GM19395 (cell line): ENCODE measurements around the gene FBXL20.
"Not testable (repeated sequence)": the region's sequence is repeated elsewhere in the genome, so short reads cannot be mapped to it uniquely, and the experiment has no call there.

Experiments
- ATAC-seq: cut with Tn5 transposase; IDR thresholded peaks from one replicate; pipeline ENCODE4 v1.9.1; 2021; ENCODE audit warnings: mild to moderate bottlenecking, moderate library complexity; ENCODE audit not compliant: unreplicated experiment

Gene FBXL20

GRCh38 chr17:39391448-39391847, 10.0 kb downstream of the FBXL20 start:
- ATAC-seq, result no peak

- ATAC-seq, result no peak
Observed at GRCh38 chr17:39385040-39385439, 16.4 kb downstream of the FBXL20 start.

DNA sequence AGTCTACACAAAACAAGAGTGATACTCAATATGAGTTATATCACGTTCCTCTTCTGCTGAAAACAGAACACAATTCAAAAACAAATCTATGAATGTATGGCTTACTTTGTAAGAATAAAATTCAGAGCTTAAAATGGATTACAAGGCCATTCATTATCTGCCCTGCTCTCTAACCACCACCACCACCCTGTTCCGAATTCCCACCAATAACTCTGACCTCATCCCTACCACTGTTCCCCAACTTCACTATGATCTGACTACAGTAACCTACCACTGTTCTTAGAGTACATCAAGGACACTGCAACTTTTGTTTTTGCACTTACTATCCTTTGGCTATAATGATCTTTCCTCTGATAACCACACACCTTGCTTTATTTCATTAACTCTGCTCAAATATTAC, 21.3 kb downstream of the FBXL20 start:
- no peak for ATAC-seq

- ATAC-seq, result no peak
Observed at GRCh38 chr17:39376434-39376833, 25.0 kb downstream of the FBXL20 start.

DNA sequence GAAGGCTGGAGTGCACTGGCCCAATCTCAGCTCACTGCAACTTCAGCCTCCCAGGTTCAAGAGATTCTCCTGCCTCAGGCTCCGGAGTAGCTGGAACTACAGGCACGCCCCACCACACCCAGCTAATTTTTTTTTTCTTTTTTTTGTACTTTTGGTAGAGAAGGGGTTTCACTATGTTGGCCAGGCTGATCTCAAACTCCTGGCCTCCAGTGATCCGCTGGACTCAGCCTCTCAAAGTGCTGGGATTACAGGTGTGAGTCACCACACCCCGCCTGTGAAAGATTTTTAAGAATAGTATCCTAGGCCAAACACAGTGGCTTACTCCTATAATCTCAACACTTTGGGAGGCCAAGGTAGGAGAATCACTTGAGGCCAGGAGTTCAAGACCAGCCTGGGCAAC, 33.6 kb downstream of the FBXL20 start:
- ATAC-seq, result not testable (repeated sequence)

GRCh38 chr17:39365872-39366271, 35.6 kb downstream of the FBXL20 start:
- ATAC-seq, result no peak

- ATAC-seq, result no peak
Observed at GRCh38 chr17:39365242-39365641, 36.2 kb downstream of the FBXL20 start.

DNA sequence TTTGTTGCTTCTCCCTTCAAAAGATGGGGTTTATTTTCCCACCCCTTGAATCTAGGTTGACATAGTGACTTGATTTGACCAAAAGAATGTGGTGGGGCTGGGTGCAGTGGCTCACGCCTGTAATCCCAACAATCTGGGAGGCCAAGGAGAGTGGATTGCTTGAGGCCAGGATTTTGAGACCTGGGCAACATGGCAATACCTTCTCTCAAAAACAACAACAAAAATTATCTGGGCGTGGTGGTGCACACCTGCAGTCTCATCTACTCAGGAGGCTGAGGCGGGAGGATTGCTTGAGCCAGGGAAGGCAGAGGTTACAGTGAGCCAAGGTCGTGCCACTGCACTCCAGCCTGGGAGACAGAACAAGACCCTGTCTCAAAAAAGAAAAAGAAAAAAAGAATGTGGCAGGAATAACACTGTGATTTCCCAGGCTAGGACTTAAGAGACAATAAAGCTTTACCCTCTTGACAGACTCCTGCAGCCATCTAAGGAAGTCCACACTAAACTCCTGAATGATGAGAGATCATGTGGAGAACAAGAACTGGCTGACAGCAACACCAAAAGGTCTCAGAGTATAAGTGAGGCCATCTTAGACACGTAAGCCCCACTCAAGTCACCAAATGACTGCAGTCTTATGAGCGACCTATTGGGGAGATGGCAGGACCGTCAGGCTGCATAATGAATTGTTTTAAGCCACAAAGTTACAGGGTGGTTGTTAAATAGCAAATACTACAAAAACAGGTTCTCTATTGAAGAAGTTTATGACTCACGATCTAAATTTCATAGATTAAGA, 37.0 kb downstream of the FBXL20 start:
- ATAC-seq, result no peak

DNA sequence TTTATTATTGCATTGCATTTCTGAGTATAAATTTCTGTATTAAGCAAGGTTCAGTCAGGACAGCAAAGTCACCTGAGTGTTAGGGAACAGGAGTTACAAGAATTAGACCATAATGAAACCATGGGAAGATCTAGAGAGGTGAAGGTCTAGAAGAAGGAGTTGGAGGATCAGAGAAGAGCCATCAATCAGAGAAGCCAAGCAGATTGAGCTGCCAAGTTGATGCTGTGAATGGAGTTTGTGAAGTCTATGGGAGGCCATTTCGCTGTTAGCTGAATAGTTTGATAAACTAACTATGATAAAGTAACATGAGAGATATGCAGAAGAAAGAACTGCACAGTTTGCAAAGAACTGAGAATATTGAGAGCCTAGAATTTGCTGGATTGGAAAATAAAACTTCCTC, 40.4 kb downstream of the FBXL20 start:
- no peak for ATAC-seq

- ATAC-seq, result no peak
Observed at GRCh38 chr17:39360537-39360936, 40.9 kb downstream of the FBXL20 start.

DNA sequence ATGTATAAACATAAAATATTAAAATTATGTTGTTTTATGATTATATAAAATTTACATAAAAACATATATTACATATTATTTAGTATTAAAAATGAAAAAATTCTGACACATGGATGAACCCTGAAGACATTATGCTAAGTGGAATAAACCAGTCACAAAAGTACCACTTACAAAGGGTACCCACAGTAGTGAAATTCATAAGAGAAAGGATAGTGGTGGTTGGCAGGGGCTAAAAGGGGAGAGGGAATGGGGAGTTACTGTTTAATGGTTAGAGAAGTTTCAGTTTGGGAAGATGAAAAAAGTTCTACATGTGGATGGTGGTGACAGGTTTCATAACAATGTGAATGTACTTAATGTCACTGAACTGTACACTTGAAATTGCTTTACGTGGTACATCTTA, 41.4 kb downstream of the FBXL20 start:
- ATAC-seq, result no peak

- ATAC-seq, result no peak
Observed at GRCh38 chr17:39357986-39358385, 43.4 kb downstream of the FBXL20 start.

DNA sequence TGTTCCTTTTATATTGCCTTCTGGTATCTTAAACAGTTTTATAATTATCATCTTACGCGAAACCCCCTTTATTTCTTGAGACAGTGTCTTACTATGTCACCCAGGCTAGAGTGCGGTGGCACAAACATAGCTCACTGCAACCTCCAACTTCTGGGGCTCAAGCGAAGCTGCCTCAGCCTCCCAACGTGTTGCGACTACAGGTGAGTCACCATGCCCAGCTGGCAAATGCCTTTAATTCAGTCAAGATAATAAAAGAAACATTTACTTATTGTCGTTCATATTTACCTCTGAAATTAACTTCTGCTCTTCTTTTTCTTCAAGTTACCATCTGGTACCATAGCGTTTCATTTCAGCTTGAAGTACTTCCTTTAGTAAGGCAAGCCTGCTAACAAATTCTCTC, 43.9 kb downstream of the FBXL20 start:
- ATAC-seq, result no peak

DNA sequence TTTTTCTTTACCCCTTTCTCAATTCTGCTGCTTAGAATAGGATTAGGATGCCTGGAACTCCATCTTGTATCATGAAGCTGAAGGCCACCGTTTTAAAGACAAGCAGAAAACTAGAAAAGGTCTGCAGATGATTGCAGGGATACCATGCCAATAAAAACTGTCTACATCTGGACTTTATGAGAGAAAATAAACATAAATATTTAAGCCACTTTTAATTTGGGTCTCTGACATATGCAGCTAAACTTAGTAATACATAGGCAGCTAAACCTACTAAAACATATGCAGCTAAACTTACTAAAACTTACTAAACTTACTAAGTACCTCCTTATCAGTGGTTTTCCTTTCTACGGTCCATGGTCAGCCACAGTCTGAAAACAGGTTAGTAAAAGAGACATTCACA, 48.4 kb downstream of the FBXL20 start:
- no peak for ATAC-seq

DNA sequence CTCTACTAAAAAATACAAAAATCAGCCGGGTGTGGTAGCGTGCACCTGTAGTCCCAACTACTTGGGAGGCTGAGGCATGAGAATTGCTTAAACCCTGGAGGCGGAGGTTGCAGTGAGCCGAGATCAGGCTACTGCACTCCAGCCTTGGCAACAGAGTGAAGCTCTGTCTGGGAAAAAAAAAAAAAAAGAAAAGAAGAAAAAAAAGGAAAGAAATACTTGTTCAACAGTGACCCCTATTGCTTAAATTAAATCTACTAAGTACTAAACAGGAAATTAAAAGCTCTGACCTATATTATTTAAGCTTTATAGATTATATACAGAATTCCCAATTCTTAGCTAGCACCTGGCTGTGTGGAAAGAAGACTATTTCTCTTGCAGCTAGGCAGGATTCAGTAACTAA, 48.9 kb downstream of the FBXL20 start:
- no peak for ATAC-seq

GRCh38 chr17:39351508-39351907, 49.9 kb downstream of the FBXL20 start:
- no peak for ATAC-seq

DNA sequence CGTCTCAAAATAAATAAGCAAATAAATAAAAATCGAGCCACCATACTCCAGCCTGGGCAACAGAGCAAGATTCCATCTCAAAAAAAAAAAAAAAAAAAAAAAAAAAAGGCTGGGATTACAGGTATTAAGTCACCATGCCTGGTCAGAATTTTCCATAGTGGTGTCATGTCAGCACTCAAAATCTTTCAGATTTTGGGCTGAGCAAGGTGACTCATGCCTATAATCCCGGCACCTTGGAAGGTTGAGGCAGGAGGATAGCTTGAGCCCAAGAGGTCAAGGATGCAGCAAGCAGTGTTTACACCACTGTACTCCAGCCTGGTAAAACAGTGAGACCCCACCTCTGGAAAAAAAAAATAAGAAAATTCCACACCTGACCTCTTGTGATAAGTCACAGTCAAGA, 52.2 kb downstream of the FBXL20 start:
- no peak for ATAC-seq

- not testable (repeated sequence) for ATAC-seq
Observed at GRCh38 chr17:39346863-39347262, 54.6 kb downstream of the FBXL20 start.

DNA sequence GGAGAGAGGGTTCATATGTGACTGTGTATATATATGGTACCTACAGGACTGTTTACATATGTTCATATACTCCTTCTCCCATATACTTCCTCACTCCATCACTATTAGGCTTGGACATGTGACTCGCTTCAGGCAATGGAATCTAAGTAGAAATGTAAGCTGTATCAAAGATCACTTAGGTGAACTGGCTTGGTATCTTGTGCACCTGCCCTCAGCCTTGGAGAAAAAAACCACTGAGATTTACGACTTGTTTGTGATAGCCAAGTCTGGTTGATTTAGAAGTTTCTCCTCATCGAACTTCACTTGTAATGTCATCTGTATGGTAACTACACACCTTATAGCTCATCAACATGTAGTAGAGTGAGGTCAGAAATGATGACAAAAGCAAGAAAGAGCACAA, 59.9 kb downstream of the FBXL20 start:
- ATAC-seq, result no peak

DNA sequence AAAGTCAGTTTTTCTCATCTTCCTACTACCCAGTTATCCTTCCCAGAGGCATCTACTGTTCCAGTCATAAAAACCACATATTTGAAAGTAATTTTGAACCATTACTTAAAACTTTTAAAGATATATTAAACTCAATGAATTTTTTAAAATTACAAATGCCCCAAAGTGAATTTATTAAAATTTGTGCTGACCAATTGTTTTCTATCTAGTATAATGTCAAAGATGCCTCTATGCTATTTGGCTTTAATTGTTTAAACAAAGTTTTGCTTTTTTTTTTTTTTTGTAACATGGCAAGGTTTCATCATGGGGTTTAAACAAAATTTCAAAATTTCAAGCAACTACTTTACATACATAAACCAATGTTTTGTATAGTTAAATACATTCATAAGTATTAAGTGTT, 60.7 kb downstream of the FBXL20 start:
- no peak for ATAC-seq

DNA sequence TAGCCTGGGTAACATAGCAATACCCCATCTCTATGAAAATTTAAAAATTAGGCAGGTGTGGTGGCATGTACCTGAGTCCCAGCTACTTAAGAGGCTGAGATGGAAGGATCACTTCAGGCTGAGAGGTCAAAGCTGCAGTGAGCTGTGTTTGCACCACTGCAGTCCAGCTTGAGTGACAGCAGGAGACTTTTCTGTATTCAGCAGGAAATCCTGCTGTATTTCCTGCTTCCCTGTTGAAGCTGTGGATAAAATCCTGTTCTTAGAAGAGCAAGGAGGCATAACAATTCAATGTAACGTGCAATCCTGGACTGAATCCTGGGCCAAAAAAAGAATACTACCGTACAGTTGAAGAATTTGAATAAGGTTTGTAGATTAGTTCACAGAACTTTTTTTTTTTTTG, 62.2 kb downstream of the FBXL20 start:
- ATAC-seq, result no peak

DNA sequence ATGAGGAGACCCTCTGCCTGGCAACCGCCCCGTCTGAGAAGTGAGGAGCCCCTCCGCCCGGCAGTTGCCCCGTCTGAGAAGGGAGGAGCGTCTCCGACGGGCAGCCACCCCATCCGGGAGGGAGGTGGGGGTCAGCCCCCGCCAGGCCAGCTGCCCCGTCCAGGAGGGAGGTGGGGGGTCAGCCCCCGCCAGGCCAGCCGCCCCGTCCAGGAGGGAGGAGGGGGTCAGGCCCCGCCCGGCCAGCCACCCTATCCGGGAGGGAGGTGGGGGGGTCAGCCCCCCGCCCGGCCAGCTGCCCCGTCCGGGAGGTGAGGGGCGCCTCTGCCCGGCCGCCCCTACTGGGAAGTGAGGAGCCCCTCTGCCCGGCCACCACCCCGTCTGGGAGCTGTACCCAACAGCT, 63.8 kb downstream of the FBXL20 start:
- ATAC-seq, result not testable (repeated sequence)

DNA sequence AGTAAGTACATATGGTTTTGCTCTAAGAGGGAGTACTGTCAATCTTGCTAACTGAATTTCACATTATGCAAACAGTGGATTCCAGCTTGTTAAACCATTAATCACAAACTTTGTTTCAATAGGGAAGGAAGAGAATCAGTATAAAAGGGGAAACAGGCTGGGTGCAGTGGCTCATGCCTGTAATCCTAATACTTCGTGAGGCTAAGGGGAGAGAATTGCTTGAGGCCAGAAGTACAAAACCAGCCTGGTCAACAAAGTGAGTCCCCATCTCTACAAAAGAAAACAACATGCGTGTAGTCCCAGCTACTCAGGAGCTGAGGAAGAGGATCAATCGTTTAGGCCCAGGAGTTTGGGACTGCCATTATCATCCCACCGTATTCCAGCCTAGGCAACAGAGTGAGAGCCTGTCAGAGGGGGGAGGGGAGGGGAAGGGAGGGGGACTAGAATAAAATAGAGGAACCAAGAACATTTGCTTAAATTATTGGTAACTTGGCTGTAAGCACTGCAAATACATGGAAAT, 65.7 kb downstream of the FBXL20 start:
- ATAC-seq, result no peak
